Measurements from ENCODE around the gene XK. TPM values are rescaled to one million over a fixed set of nuclear protein-coding genes. Genes with fewer than 3 reads are reported as not detected.

The XK gene
- total and polyA plus RNA-seq, 9 of the 15 experiments (the other 6 are each of a cell fraction or from before 2014, with no cell fraction given), result 4.0 to 21.6 (median 11.6) TPM

DNA sequence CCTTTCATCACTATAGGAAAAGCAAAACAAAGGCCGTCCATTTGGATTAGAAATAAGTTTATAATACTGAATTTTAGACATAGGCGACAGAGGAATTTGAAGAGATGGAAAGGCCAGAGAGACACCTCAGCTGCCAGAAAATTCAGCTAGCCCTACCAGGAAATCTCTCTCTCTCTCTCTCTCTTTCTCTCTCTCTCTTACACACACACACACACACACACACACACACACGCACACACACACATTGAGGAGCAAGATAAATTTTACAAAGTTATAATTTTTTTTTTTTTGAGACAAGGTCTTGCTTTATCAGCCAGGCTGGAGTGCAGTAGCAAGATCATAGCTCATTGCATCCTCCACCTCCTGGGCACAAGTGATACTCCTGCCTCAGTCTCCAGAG lies 1.4 kb downstream of the XK start:
- DNase-seq (ENCODE audit: extremely low read depth in 1 of 4, low spot score in 3 of 4), result no peak
- ATAC-seq, result 0 out of 3 replicates have a peak, but pooled peaks have one; percentile 4
- no peaks in the 10 kb centered on the region for H3K27me3 ChIP-seq (ENCODE audit: control insufficient read depth in 2 of 2, insufficient read depth in 2 of 2, low read length in 2 of 2)
- in situ Hi-C loops (cut with MboI), result no loop called here
- no peaks in the 10 kb centered on the region for H3K9me3 ChIP-seq (replicated peaks; ENCODE audit: control insufficient read depth, insufficient read depth, low read depth, low read length)
- CTCF ChIA-PET (ENCODE audit: low intra/inter-chr PET ratio), result no interaction called here
- peaks cover 10 to 27% of the 10 kb centered on the region in 2 experiments; a peak in 4 of 5 replicates for H3K4me1 ChIP-seq (replicated peaks in 1 of 2; ENCODE audit: control insufficient read depth in 2 of 2, insufficient read depth in 2 of 2, low read length in 2 of 2)
- FAIRE-seq, result no peak
- no peak overlapping the region for H2AFZ ChIP-seq (ENCODE audit: low read depth, low read length)
- WGBS (ENCODE audit: insufficient coverage, low coverage, missing lambda C conversion rate), result 5% methylated on average over 2 of the region's 3 CpGs
- no peaks in the 10 kb centered on the region for H4K20me1 ChIP-seq (replicated peaks; ENCODE audit: control insufficient read depth, insufficient read depth, low read length)
- POLR2A ChIA-PET, result interaction anchor here (0.6 to 1.7 kb wide), 6 partner anchors 15 to 1752 kb away, joined by 3 to 6 read pairs (median 4); no protein-coding TSS in a partner anchor
- peaks cover 57% of the 10 kb centered on the region for H3K79me2 ChIP-seq (ENCODE audit: control insufficient read depth, insufficient read depth, low read length)
- TF ChIP-seq ARID1B (IDR thresholded peaks at IDR 0.05), result peak; percentile 33; the same call in 1 of the 2 replicates
- peak; percentile 28 for TF ChIP-seq CBFA2T3 (IDR thresholded peaks at IDR 0.05)
- TF ChIP-seq, protein P1, sequence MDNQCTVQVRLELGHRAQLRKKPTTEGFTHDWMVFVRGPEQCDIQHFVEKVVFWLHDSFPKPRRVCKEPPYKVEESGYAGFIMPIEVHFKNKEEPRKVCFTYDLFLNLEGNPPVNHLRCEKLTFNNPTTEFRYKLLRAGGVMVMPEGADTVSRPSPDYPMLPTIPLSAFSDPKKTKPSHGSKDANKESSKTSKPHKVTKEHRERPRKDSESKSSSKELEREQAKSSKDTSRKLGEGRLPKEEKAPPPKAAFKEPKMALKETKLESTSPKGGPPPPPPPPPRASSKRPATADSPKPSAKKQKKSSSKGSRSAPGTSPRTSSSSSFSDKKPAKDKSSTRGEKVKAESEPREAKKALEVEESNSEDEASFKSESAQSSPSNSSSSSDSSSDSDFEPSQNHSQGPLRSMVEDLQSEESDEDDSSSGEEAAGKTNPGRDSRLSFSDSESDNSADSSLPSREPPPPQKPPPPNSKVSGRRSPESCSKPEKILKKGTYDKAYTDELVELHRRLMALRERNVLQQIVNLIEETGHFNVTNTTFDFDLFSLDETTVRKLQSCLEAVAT (IDR thresholded peaks at IDR 0.05), result 0 out of 4 replicates have a peak, but pooled peaks of 1 of the 2 experiments have one; percentile 18
- 0 out of 2 replicates have a peak, but pooled peaks have one; percentile 4 for TF ChIP-seq CBFA2T2 (conservative IDR thresholded peaks at IDR 0.05)
- no peak for TF ChIP-seq BACH1 (tag; IDR thresholded peaks at IDR 0.05)
- no peaks in the 10 kb centered on the region for H3K9me1 ChIP-seq (ENCODE audit: control insufficient read depth, insufficient read depth, low read length)
- peak overlapping the region; percentile 54 for H3K4me3 ChIP-seq
- intact Hi-C loops (cut with micrococcal nuclease), result loop anchor here (5.0 kb wide), 1 partner anchor 115 kb away; the partner anchor contains the start of gene LANCL3
- BruUV-seq (replicated peaks), result no TSS peak
- H3K9ac ChIP-seq (ENCODE audit: insufficient read depth in 1 of 2, low read depth in 2 of 2, low read length in 2 of 2), result peak overlapping the region in 1 of 2 experiments; percentile 80; a peak in 2 of 4 replicates
- H3K27ac ChIP-seq (ENCODE audit: extremely low read depth, low read depth, low read length), result peak overlapping the region; percentile 90
- H3K36me3 ChIP-seq (ENCODE audit: control insufficient read depth, insufficient read depth, low read length), result no peaks in the 10 kb centered on the region; the same call in 2 of the 3 replicates
- peak overlapping the region; percentile 86 for H3K4me2 ChIP-seq (ENCODE audit: insufficient read depth, low read length)

All from K562 (cell line).